Inflammatory macrophage treated with lipopolysaccharide for 4 hours (primary cell): ENCODE data around the gene RFPL4AL1.
"Not testable (repeated sequence)": the region's sequence is repeated elsewhere in the genome, so short reads cannot be mapped to it uniquely, and the experiment has no call there.

Experiments used
- DNase-seq: peaks from one replicate; pipeline ENCODE4 v3.0.0-alpha.2; 2020

RFPL4AL1 gene

GRCh38 chr19:55768818-55769217 is at the start of gene RFPL4AL1:
TSS of gene RFPL4AL1 (plus strand) at chr19:55769118. CDS start at chr19:55771805, 2,687 bp downstream.
- not testable (repeated sequence) for DNase-seq

GRCh38 chr19:55720214-55720746 is 48.6 kb upstream of the RFPL4AL1 start:
- DNase-seq: no peak

- DNase-seq: no peak
Measured at GRCh38 chr19:55720801-55721200, 48.1 kb upstream of the RFPL4AL1 start.

- no peak for DNase-seq
Measured at GRCh38 chr19:55723491-55723890, 45.4 kb upstream of the RFPL4AL1 start.

GRCh38 chr19:55730378-55730777 is 38.5 kb upstream of the RFPL4AL1 start:
- not testable (repeated sequence) for DNase-seq

GRCh38 chr19:55738302-55738701 is 30.6 kb upstream of the RFPL4AL1 start, which contains the start of gene NLRP9:
TSS of gene NLRP9 (minus strand) at chr19:55738402. CDS start at chr19:55738374, 28 bp downstream.
- no peak for DNase-seq

- no peak for DNase-seq
Measured at GRCh38 chr19:55750715-55751114, 18.2 kb upstream of the RFPL4AL1 start.

GRCh38 chr19:55753401-55753800 is 15.5 kb upstream of the RFPL4AL1 start:
- no peak for DNase-seq

GRCh38 chr19:55756808-55757207 is 12.1 kb upstream of the RFPL4AL1 start:
- not testable (repeated sequence) for DNase-seq

- not testable (repeated sequence) for DNase-seq
Measured at GRCh38 chr19:55758797-55759196, 10.1 kb upstream of the RFPL4AL1 start, which contains the start of gene RFPL4A. TSS of gene RFPL4A (plus strand) at chr19:55759097. CDS start at chr19:55761801, 2,704 bp downstream.

- peak; percentile 6 for DNase-seq
Measured at GRCh38 chr19:55766466-55766865, 2.5 kb upstream of the RFPL4AL1 start.

GRCh38 chr19:55769632-55770031 is 714 bp downstream of the RFPL4AL1 start:
- DNase-seq: not testable (repeated sequence)

- DNase-seq: no peak
Measured at GRCh38 chr19:55777528-55777927, 8.6 kb downstream of the RFPL4AL1 start.

GRCh38 chr19:55778331-55778730 is 9.4 kb downstream of the RFPL4AL1 start:
- no peak for DNase-seq

GRCh38 chr19:55781112-55781511 is 12.2 kb downstream of the RFPL4AL1 start:
- DNase-seq: no peak

GRCh38 chr19:55795021-55795420 is 26.1 kb downstream of the RFPL4AL1 start:
- DNase-seq: no peak

GRCh38 chr19:55801416-55801815 is 32.5 kb downstream of the RFPL4AL1 start:
- no peak for DNase-seq

GRCh38 chr19:55802281-55802680 is 33.4 kb downstream of the RFPL4AL1 start:
- no peak for DNase-seq

- DNase-seq: peak; percentile 46
Measured at GRCh38 chr19:55809381-55810058, 40.6 kb downstream of the RFPL4AL1 start.

- DNase-seq: no peak
Measured at GRCh38 chr19:55811340-55811739, 42.4 kb downstream of the RFPL4AL1 start.

GRCh38 chr19:55812449-55812848 is 43.5 kb downstream of the RFPL4AL1 start:
- DNase-seq: no peak

- DNase-seq: no peak
Measured at GRCh38 chr19:55813906-55814305, 45.0 kb downstream of the RFPL4AL1 start.

GRCh38 chr19:55820037-55820436 is 51.1 kb downstream of the RFPL4AL1 start:
- no peak for DNase-seq
